HCEC 1CT (cell line): ENCODE results near the gene FARP1.

ENCODE experiments used
- DNase-seq: peaks from one replicate; pipeline ENCODE4 v3.0.0-alpha.2; 2017

Gene FARP1

GRCh38 chr13:98203646-98204326 lies 60.9 kb downstream of the FARP1 start:
- DNase-seq: no peak

- no peak for DNase-seq
These were observed 61.7 kb downstream of the FARP1 start for GRCh38 chr13:98204546-98204945.

- peak; percentile 78 for DNase-seq
These were observed 64.1 kb downstream of the FARP1 start for GRCh38 chr13:98206946-98207345.

- DNase-seq: no peak
These were observed 64.5 kb downstream of the FARP1 start for GRCh38 chr13:98207416-98207815.

GRCh38 chr13:98208606-98209005 lies 65.7 kb downstream of the FARP1 start:
- DNase-seq: no peak

- no peak for DNase-seq
These were observed 69.9 kb downstream of the FARP1 start for GRCh38 chr13:98212763-98213162.

- DNase-seq: no peak
These were observed 70.5 kb downstream of the FARP1 start for GRCh38 chr13:98213354-98213753.

- DNase-seq: peak; percentile 74
These were observed 71.2 kb downstream of the FARP1 start for GRCh38 chr13:98214008-98214643.

GRCh38 chr13:98214707-98215106 lies 71.8 kb downstream of the FARP1 start:
- no peak for DNase-seq

- DNase-seq: no peak
These were observed 72.6 kb downstream of the FARP1 start for GRCh38 chr13:98215508-98215907.

- DNase-seq: peak; percentile 89
These were observed 73.3 kb downstream of the FARP1 start for GRCh38 chr13:98216135-98216565.

- no peak for DNase-seq
These were observed 73.9 kb downstream of the FARP1 start for GRCh38 chr13:98216711-98217285.

GRCh38 chr13:98217597-98217996 lies 74.7 kb downstream of the FARP1 start:
- DNase-seq: no peak

- no peak for DNase-seq
These were observed 76.8 kb downstream of the FARP1 start for GRCh38 chr13:98219685-98220084.

GRCh38 chr13:98220271-98220791 lies 77.4 kb downstream of the FARP1 start:
- DNase-seq: no peak

- DNase-seq: no peak
These were observed 78.3 kb downstream of the FARP1 start for GRCh38 chr13:98221234-98221633.

- DNase-seq: peak; percentile 48
These were observed 79.2 kb downstream of the FARP1 start for GRCh38 chr13:98222081-98222554.

- DNase-seq: no peak
These were observed 79.9 kb downstream of the FARP1 start for GRCh38 chr13:98222816-98223215.

GRCh38 chr13:98223741-98224140 lies 80.8 kb downstream of the FARP1 start:
- DNase-seq: no peak

GRCh38 chr13:98224557-98224956 lies 81.7 kb downstream of the FARP1 start:
- DNase-seq: no peak

GRCh38 chr13:98225036-98225940 lies 82.4 kb downstream of the FARP1 start:
- DNase-seq: no peak

- DNase-seq: no peak
These were observed 83.6 kb downstream of the FARP1 start for GRCh38 chr13:98226496-98226895.
